HepG2 (cell line): ENCODE measurements around the gene MTA3. TPM values are rescaled to one million over a fixed set of nuclear protein-coding genes. Genes with fewer than 3 reads are reported as not detected.

Experiments
- ADNP ChIP-seq: sonication (generic); formaldehyde crosslinking; IDR thresholded peaks from 2 replicates; pipeline ENCODE4 v1.4.0; 2020; ENCODE audit warnings: missing genetic modification reagents
- AGO2 ChIP-seq: fragments of 200-400 bp; formaldehyde crosslinking; optimal IDR thresholded peaks from 2 replicates; pipeline ENCODE3; 2017; ENCODE audit warnings: mild to moderate bottlenecking, low read depth, low read length, moderate library complexity
- ATF7 ChIP-seq, 2 experiments: fragments of 450-650 bp in 1 of 2; sonication (generic) in 1 of 2; formaldehyde crosslinking in 1 of 2; IDR thresholded peaks; 2 replicates each; pipeline versions ENCODE4 v1.4.0 to v1.6.1; 2016 to 2020; ENCODE audit warnings: antibody characterized with exemption in 1 of 2, mild to moderate bottlenecking in 1 of 2, missing genetic modification reagents in 1 of 2
- CREB1 ChIP-seq, 2 experiments: fragments of 450-650 bp in 1 of 2; IDR thresholded peaks; 2 replicates each; pipeline ENCODE4 v1.6.1; 2016 to 2017; ENCODE audit warnings: control low read depth in 1 of 2, mild to moderate bottlenecking in 1 of 2, missing compliant biosample characterization in 1 of 2, missing genetic modification characterization in 1 of 2
- JDP2 ChIP-seq: sonication (generic); formaldehyde crosslinking; IDR thresholded peaks from 2 replicates; pipeline ENCODE4 v1.8.1; 2022; ENCODE audit warnings: missing genetic modification reagents, borderline replicate concordance
- JUND ChIP-seq: sonication (generic); formaldehyde crosslinking; IDR thresholded peaks from 2 replicates; pipeline ENCODE4 v1.8.0; 2022; ENCODE audit warnings: mild to moderate bottlenecking, missing genetic modification reagents
- KLF16 ChIP-seq, 2 experiments: sonication (generic) in 1 of 2; formaldehyde crosslinking in 1 of 2; IDR thresholded peaks; 2 replicates each; pipeline versions ENCODE4 v1.6.1 to v1.8.0; 2016 to 2023; ENCODE audit warnings: missing genetic modification reagents in 2 of 2, missing compliant biosample characterization in 1 of 2
- MBD4 ChIP-seq: IDR thresholded peaks from 2 replicates; pipeline ENCODE4 v1.6.1; 2012; ENCODE audit warnings: low read length, inconsistent platforms, borderline replicate concordance
- MEIS2 ChIP-seq: sonication (generic); formaldehyde crosslinking; IDR thresholded peaks from 2 replicates; pipeline ENCODE4 v1.9.0; 2021; ENCODE audit warnings: mild to moderate bottlenecking, missing genetic modification reagents
- MXD4 ChIP-seq: IDR thresholded peaks from 2 replicates; pipeline ENCODE4 v1.6.1; 2016; ENCODE audit warnings: mild to moderate bottlenecking, missing biosample characterization, missing genetic modification reagents
- NFE2L2 ChIP-seq: fragments of 150-350 bp; IDR thresholded peaks from 2 replicates; pipeline ENCODE4 v1.6.1; 2014; ENCODE audit warnings: low read length
- NFIC ChIP-seq: IDR thresholded peaks from 2 replicates; pipeline ENCODE4 v1.6.1; 2012; ENCODE audit warnings: mild to moderate bottlenecking, low read length, inconsistent platforms
- RBM22 ChIP-seq: fragments of 200-400 bp; formaldehyde crosslinking; optimal IDR thresholded peaks from 2 replicates; pipeline ENCODE3; 2017; ENCODE audit warnings: mild to moderate bottlenecking, low read length, moderate library complexity
- REL ChIP-seq: sonication (generic); formaldehyde crosslinking; conservative IDR thresholded peaks from 2 replicates; pipeline ENCODE4 v1.8.0; 2022; ENCODE audit warnings: mild to moderate bottlenecking, missing genetic modification reagents, moderate library complexity
- SMARCE1 ChIP-seq: fragments of 450-650 bp; IDR thresholded peaks from 2 replicates; pipeline ENCODE4 v1.6.1; 2017; ENCODE audit warnings: borderline replicate concordance
- SYNCRIP ChIP-seq: fragments of 200-400 bp; formaldehyde crosslinking; IDR thresholded peaks from 2 replicates; pipeline ENCODE4 v1.6.1; 2018; ENCODE audit warnings: mild to moderate bottlenecking, low read depth, low read length; ENCODE audit not compliant: insufficient read depth
- ZFAT ChIP-seq: sonication (generic); formaldehyde crosslinking; conservative IDR thresholded peaks from 2 replicates; pipeline ENCODE4 v1.8.1; 2023; ENCODE audit warnings: missing genetic modification reagents, inconsistent platforms
- ZNF124 ChIP-seq: sonication (generic); formaldehyde crosslinking; IDR thresholded peaks from 2 replicates; pipeline ENCODE4 v1.4.0; 2020; ENCODE audit warnings: missing genetic modification reagents
- ZNF20 ChIP-seq: sonication (generic); formaldehyde crosslinking; IDR thresholded peaks from 2 replicates; pipeline ENCODE4 v1.4.0; 2020; ENCODE audit warnings: mild to moderate bottlenecking, moderate library complexity, missing genetic modification reagents
- ZNF230 ChIP-seq: sonication (generic); formaldehyde crosslinking; IDR thresholded peaks from 2 replicates; pipeline ENCODE4 v1.4.0; 2020; ENCODE audit warnings: mild to moderate bottlenecking, missing genetic modification reagents
- ZNF234 ChIP-seq: sonication (generic); formaldehyde crosslinking; conservative IDR thresholded peaks from 2 replicates; pipeline ENCODE4 v1.5.1; 2020; ENCODE audit warnings: mild to moderate bottlenecking, missing genetic modification reagents
- ZNF260 ChIP-seq: sonication (generic); formaldehyde crosslinking; IDR thresholded peaks from 2 replicates; pipeline ENCODE4 v1.4.0; 2020; ENCODE audit warnings: missing genetic modification reagents, low read depth, mild to moderate bottlenecking, borderline replicate concordance
- ZNF496 ChIP-seq: sonication (generic); formaldehyde crosslinking; IDR thresholded peaks from 2 replicates; pipeline ENCODE4 v1.8.1; 2023; ENCODE audit warnings: mild to moderate bottlenecking, moderate library complexity, missing genetic modification reagents; ENCODE audit not compliant: insufficient replicate concordance
- ZNF556 ChIP-seq: sonication (generic); formaldehyde crosslinking; IDR thresholded peaks from 2 replicates; pipeline ENCODE4 v1.4.0; 2020; ENCODE audit warnings: mild to moderate bottlenecking, missing genetic modification reagents, borderline replicate concordance
- ZNF598 ChIP-seq: sonication (generic); formaldehyde crosslinking; IDR thresholded peaks from 2 replicates; pipeline ENCODE4 v1.5.1; 2020; ENCODE audit warnings: mild to moderate bottlenecking, missing genetic modification reagents, borderline replicate concordance
- ZNF629 ChIP-seq: sonication (generic); formaldehyde crosslinking; conservative IDR thresholded peaks from 2 replicates; pipeline ENCODE4 v1.5.0; 2020; ENCODE audit warnings: missing genetic modification reagents
- ZNF652 ChIP-seq: IDR thresholded peaks from 2 replicates; pipeline ENCODE4 v1.6.1; 2016; ENCODE audit warnings: low read depth, borderline replicate concordance
- polyA plus RNA-seq, 8 experiments: library from polyadenylated mRNA; depleted of rRNA in 3 of 8; stranded (reverse) in 7 of 8; unstranded in 1 of 8; fragments of >200 nt; fragmentation: Illumina TruSeq in 4 of 8; extraction: Trizol in 4 of 8; gene quantifications; 2 replicates each; pipeline versions ENCODE4 v1.2.1 to v1.2.3, GENCODE V29; 2011 to 2016; ENCODE audit warnings: low read depth in 4 of 8, missing spikeins in 1 of 8, mixed read lengths in 1 of 8; ENCODE audit not compliant: insufficient read depth in 1 of 8
- total RNA-seq, 5 experiments: library from RNA; depleted of rRNA; stranded (reverse); fragments of >200 nt; fragmentation: Illumina TruSeq; extraction: Trizol; gene quantifications; 2 replicates each; pipeline ENCODE4 v1.2.3, GENCODE V29; 2016; ENCODE audit warnings: low read depth in 1 of 5
- TF ChIP-seq, protein P1 (sequence below): sonication (generic); formaldehyde crosslinking; IDR thresholded peaks from 2 replicates; pipeline ENCODE4 v1.5.0; 2020; ENCODE audit warnings: missing genetic modification reagents, mild to moderate bottlenecking, borderline replicate concordance
- TF ChIP-seq, protein P2 (sequence below): sonication (generic); IDR thresholded peaks from 2 replicates; pipeline ENCODE4 v1.6.1; 2016; ENCODE audit warnings: low read depth, borderline replicate concordance
- TF ChIP-seq, protein P3 (sequence below): IDR thresholded peaks from 2 replicates; pipeline ENCODE4 v1.6.1; 2016; ENCODE audit warnings: low read depth, borderline replicate concordance

The MTA3 gene
- total and polyA plus RNA-seq, 2 of the 13 experiments (the other 11 are each of a cell fraction or from before 2014, with no cell fraction given), result 48.8 to 77.8 TPM

DNA sequence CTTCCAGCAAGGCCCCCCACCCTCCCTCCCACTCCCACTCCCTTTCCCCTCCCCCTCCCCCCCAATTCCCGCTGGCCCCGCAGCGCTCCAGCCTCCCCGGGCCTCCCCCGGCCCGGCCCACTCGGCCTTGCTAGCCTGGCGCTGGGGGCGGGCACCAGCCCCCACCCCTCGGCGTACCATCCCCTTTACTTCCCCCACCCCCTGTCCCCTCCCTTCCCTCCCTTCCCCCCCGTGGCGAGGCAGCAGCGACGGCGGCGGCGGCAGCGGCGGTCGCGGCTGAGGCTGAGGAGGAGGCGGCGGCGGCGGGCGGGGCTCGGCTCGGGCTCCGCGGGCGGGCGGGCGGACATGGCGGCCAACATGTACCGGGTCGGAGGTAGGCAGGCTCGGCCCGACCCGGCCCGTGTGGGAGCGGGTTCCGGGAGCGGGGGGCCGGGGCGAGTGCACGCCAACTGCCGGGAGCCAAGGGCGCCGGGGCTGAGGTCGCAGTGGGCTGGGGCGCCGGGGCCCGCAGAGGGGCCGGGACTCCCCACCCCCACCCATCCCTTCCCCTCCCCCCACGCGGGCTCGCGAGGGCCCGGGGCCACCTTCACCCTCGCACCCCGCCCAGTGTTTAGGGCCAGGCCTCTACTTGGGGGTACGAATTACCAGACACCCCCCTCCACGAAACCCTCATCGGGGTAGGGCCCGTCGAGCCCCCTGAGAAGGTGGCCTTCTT is at the start of gene MTA3 (continued):
- TF ChIP-seq JUND, result no peak
- TF ChIP-seq MEIS2 (CRISPR knock-in tag), result 0 out of 2 replicates have a peak, but pooled peaks have one; percentile 32
- TF ChIP-seq ZFAT (CRISPR knock-in tag), result no peak
- no peak for TF ChIP-seq SYNCRIP
- TF ChIP-seq, protein P1, sequence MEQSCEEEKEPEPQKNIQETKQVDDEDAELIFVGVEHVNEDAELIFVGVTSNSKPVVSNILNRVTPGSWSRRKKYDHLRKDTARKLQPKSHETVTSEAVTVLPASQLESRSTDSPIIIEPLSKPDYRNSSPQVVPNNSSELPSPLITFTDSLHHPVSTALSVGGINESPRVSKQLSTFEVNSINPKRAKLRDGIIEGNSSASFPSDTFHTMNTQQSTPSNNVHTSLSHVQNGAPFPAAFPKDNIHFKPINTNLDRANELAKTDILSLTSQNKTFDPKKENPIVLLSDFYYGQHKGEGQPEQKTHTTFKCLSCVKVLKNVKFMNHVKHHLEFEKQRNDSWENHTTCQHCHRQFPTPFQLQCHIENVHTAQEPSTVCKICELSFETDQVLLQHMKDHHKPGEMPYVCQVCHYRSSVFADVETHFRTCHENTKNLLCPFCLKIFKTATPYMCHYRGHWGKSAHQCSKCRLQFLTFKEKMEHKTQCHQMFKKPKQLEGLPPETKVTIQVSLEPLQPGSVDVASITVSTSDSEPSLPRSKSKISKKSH, result no peak
- no peak for TF ChIP-seq KLF16 (CRISPR knock-in tag; IDR thresholded peaks at IDR 0.05)
- no peak for TF ChIP-seq SMARCE1
- TF ChIP-seq ZNF652 (CRISPR knock-in tag), result no peak
- TF ChIP-seq ZNF496 (CRISPR knock-in tag), result no peak
- no peak for TF ChIP-seq ATF7 (IDR thresholded peaks at IDR 0.05)
- no peak for TF ChIP-seq ATF7 (CRISPR knock-in tag; IDR thresholded peaks at IDR 0.05)
- TF ChIP-seq AGO2, result peak; percentile 6
- TF ChIP-seq REL, result no peak
- no peak for TF ChIP-seq JDP2 (CRISPR knock-in tag)
- TF ChIP-seq RBM22, result no peak
- no peak for TF ChIP-seq NFIC
- no peak for TF ChIP-seq ZNF230
- TF ChIP-seq ZNF556 (CRISPR knock-in tag), result no peak
- TF ChIP-seq, protein P2, sequence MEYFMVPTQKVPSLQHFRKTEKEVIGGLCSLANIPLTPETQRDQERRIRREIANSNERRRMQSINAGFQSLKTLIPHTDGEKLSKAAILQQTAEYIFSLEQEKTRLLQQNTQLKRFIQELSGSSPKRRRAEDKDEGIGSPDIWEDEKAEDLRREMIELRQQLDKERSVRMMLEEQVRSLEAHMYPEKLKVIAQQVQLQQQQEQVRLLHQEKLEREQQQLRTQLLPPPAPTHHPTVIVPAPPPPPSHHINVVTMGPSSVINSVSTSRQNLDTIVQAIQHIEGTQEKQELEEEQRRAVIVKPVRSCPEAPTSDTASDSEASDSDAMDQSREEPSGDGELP, result no peak
- no peak for TF ChIP-seq MXD4 (CRISPR knock-in tag)
- TF ChIP-seq MBD4, result no peak
- TF ChIP-seq, protein P3, sequence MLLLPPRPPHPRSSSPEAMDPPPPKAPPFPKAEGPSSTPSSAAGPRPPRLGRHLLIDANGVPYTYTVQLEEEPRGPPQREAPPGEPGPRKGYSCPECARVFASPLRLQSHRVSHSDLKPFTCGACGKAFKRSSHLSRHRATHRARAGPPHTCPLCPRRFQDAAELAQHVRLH, result no peak
- TF ChIP-seq ZNF629 (CRISPR knock-in tag), result no peak
- no peak for TF ChIP-seq ZNF260
- no peak for TF ChIP-seq ZNF20 (CRISPR knock-in tag)
- no peak for TF ChIP-seq ZNF234 (CRISPR knock-in tag)
- no peak for TF ChIP-seq ZNF124 (CRISPR knock-in tag)
- no peak for TF ChIP-seq ZNF598 (CRISPR knock-in tag)
- TF ChIP-seq CREB1 (IDR thresholded peaks at IDR 0.05), result no peak
- no peak for TF ChIP-seq CREB1 (CRISPR knock-in tag; IDR thresholded peaks at IDR 0.05)
- TF ChIP-seq NFE2L2, result no peak
- TF ChIP-seq ADNP, result no peak
